IPS DF 4.7 (cell line): ENCODE results near the gene ERVV-1.
"Not testable (repeated sequence)": the region's sequence is repeated elsewhere in the genome, so short reads cannot be mapped to it uniquely, and the experiment has no call there.

Experiments used
- DNase-seq: peaks from one replicate; pipeline ENCODE4 v3.0.0-alpha.2; 2013; ENCODE audit warnings: low spot score; ENCODE audit errors: extremely low read depth

ERVV-1 gene, protein sequence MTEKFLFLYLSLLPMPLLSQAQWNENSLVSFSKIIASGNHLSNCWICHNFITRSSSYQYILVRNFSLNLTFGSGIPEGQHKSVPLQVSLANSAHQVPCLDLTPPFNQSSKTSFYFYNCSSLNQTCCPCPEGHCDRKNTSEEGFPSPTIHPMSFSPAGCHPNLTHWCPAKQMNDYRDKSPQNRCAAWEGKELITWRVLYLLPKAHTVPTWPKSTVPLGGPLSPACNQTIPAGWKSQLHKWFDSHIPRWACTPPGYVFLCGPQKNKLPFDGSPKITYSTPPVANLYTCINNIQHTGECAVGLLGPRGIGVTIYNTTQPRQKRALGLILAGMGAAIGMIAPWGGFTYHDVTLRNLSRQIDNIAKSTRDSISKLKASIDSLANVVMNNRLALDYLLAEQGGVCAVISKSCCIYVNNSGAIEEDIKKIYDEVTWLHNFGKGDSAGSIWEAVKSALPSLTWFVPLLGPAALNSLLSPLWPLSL

GRCh38 chr19:53013621-53014020 lies at the start of gene ERVV-1:
ERVV-1 (plus strand) TSS chr19:53013921; CDS start chr19:53014091, 170 bp downstream.
- DNase-seq: no peak

DNA sequence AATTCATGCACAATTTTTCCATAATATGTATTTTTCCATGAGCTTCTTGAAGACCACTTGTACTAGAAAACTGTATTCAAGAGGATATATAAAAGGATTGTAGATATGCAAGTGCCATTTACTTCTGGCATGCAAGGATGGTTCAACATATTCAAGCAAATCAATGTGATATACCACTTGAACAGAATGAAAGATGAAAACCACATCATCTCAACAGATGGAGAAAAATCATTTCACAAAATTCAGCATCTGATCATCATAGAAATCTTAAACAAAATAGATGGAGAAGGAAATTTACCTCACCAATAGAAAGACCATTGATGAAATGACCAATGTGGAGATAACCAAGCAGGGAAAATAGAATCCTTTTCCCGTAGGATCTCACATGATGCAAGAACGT lies 45.9 kb upstream of the ERVV-1 start:
- DNase-seq: no peak

- no peak for DNase-seq
Measured at GRCh38 chr19:52981329-52981728, 32.4 kb upstream of the ERVV-1 start.

DNA sequence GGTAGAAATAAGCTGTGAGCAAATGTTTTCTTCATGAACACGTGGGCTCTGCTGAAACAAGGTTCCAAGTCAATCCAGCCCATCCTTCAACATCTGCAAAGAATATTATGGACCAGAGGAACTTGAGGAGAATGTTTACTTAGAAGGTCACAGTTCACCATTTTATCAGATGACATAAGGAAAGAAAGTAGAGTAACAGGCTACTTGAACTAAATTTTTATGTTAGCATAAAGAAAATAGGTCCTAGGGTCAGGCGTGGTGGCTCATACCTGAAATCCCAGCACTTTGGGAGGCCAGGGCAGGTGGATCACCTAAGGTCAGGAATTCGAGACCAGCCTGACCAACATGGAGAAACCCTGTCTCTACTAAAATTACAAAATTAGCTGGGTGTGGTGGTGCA lies 30.6 kb upstream of the ERVV-1 start:
- DNase-seq: not testable (repeated sequence)

DNA sequence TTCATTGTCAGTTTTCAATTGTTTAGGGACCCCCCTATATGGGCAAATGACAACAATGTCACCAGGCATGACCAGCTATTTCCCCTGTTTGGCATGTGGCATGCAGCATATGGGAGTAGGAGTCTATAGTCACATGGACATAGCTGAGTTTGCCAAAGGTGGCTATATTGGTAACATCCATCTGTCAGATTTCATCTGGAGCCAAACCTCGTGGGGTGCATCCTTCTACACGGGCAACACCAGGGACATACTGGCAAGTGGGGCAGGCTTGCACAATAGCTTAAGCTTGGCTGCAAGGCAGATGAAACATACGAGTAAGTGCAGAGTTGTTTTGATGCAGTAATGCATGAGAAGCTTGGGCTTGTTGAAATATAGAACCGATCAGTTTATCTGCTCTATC lies 26.5 kb upstream of the ERVV-1 start:
- no peak for DNase-seq

- DNase-seq: no peak
Measured at GRCh38 chr19:52988506-52988905, 25.2 kb upstream of the ERVV-1 start.

- DNase-seq: no peak
Measured at GRCh38 chr19:52990759-52991418, 22.8 kb upstream of the ERVV-1 start.

DNA sequence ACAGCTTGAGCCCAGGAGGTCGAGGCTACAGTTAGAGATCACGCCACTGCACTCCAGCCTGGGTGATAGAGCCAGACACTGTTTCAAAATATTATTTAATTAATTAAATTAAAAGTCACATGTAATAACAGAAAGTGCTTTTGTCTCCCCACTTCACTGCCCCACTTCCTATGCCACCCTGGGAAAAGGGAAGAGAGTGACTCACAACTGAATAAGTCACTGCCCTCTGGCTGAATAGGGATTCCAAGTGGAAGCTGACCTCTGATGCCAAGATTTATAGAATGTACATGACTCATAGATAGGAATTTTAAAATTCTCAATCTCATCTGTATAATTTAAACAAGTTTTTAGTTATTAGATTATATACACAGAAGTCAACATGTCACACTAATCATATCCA lies 22.2 kb upstream of the ERVV-1 start:
- no peak for DNase-seq

DNA sequence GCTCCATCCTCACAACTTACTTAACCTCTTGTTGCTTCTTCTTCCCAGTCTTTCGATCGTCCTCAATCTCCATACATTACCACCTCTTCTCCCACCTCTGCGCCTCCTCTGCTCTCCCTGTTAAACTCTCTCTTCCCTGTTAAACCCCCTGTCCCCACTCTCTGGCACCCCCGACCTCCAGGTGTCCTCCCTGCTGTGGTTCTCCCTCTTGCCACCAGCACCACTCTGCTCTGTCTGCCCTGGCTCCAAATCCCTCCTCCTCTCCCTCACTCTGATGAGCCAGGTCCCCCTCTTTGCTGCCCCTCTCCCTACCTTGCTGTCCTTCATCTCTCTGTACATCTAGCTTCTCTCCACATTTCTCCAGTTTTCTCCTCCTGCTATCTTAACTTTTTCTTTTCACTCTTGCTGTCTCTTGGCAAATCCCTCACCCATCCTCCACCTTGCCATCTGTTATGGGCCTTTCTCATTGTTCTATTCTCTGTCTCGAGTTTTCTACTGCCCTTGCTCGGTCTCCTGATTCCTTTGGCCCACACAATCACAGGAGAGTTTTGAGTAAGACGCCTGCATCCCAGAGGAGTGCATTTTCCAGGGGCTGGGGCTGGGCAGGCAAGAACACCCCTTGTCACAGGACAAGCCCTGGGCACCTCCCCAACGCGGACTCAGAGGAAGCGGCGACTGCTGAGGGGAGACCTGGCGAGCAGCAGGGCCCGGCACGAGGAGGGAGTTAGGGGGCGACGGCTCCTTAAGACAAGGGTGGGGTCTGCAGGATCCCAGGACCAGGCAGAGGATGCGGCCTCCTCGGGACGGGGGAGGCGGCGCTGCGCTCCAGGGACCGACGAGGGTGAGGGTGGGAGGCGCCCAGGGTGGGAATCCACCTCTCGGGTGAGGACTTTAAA lies 21.4 kb upstream of the ERVV-1 start:
- no peak for DNase-seq

DNA sequence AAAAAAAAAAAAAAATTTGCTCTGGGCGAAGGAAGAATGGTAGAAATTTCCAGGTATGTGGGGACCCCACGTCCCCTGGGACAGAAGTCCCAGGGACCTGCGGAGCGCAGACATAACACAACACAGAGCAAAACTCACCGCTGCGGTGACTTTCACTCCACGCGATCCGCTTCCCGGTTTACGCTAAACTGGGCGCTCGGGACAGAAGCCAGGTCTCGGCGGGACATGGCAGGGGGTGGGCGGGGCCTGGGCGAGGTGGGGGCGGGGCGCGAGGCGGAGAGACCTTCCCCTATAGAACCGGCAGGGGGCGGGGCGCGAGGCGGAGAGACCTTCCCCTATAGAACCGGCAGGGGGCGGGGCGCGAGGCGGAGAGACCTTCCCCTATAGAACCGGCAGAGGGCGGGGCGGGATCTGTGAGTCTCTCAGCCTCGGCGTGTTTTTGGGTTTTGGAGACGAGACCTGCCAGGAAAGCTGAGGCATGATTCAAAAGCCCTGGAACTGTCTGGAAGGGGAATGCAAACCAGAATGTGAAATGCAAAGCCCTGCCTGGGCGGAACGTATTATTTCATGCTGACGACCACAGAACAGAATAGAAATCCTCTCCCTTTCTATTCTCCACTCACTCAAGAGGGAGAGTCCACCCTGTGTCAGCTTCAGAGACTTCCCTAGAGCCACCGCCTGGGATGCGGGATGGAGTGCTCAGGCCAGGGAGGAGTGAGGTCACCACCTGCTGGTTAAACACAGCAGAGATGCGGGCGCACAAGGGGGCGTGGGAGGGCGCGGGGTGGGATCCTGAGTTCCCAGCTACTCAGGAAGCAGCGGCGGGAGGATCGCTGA lies 20.2 kb upstream of the ERVV-1 start:
- DNase-seq: no peak

- DNase-seq: no peak
Measured at GRCh38 chr19:52995711-52996110, 18.0 kb upstream of the ERVV-1 start.

DNA sequence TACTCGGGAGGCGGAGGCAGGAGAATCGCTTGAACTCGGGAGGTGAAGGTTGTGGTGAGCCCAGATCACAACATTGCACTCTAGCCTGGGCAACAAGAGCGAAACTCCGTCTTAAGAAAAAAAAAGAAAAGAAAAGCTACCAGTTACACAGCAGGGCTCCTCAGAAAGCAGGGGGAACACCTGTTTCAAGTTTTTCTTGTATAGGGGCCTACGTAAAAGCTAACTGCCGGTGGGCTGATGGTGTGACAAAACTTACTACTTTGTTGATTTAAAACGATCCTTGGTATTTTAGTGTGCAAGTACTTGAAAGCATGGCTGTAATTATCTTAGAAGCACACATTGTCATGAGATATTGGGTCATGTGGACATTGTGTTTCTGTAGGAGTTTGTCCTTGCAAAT lies 15.7 kb upstream of the ERVV-1 start:
- DNase-seq: no peak

DNA sequence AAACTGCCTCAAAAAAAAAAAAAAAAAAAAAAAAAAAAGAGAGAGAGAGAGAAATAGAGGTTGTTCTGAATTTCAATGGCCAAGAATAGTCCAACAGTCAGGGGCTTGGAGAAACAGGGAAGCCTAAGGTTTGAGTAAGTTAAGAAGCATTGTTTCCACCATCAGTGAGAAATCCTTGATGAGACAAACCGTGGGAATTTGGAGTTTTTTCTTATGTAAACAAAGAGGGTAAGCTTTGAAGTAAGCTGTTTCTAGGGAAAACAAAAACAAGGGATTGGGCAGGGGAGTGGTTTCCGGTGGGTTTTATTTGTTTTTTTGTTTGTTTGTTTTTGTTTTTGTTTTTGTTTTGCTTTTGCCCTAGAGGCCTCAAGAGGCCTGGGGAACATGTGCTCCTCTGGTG lies 11.2 kb upstream of the ERVV-1 start:
- no peak for DNase-seq

DNA sequence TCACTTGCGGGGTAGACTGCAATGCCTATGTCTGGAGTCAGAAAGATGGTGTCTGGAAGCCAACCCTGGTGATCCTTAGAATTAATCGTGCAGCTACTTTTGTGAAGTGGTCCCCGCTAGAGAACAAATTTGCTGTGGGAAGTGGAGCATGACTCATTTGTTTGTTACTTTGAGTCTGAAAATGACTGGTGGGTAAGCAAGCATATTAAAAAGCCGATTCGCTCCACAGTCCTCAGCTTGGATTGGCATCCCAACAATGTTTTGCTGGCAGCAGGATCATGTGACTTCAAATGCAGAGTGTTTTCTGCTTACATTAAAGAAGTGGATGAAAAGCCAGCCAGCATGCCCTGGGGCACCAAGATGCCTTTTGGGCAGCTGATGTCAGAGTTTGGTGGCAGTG lies 9.5 kb upstream of the ERVV-1 start:
- no peak for DNase-seq

DNA sequence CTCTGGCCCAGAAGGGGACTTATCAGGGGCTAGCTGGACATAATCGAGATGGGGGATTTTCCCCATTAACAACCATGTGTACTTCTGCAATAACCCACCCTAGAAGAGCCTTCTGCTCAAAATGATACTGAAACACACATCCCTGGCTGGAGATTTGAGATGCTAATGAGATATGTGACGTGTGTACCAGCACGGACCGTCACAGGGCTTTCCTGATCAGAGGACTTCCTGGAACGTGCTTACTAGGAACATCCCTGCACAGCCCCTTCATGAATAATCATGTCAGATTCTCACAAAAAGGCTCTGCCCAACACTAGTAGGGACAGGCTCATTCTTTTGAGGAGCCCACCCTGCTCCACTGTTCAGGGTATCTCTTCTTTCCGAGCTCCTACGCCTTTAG lies 6.5 kb upstream of the ERVV-1 start:
- no peak for DNase-seq

GRCh38 chr19:53007606-53008005 lies 6.1 kb upstream of the ERVV-1 start:
- DNase-seq: no peak

DNA sequence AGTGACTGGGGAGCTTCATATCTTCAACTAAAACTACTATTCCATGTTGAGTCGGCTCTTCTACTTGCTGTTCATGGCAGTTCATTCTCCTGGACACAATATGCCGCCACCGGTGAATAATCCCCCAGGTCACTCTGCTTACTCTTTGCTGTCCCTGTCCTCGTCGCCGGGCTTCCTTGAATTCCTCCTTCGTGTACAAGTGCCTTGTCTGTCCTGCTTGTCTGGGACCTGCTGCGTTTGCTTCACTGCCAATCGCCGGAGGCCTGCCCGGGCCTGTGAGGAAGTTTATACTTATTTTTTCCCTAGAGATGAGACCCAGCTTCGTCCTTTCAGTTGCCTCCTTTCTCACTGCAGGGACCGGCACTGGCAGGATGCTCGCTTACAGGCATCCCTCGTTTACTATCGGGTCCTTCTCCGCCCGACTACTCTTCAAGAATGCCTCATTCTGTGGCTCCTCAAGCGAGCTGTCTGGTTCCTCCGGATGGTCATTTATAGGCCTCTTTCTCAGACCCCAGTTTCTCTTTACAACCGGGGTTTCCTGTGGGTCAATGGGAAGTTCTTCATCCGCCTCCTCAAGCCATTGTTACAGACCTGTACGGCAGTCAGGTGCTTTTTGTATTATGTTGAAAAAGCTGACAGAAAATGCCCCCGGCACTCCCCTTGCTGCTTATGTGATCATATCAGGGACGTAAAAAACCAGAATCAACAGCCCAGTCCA lies 5.5 kb upstream of the ERVV-1 start:
- no peak for DNase-seq

GRCh38 chr19:53010494-53010893 lies 3.2 kb upstream of the ERVV-1 start:
- DNase-seq: no peak

GRCh38 chr19:53012006-53012405 lies 1.7 kb upstream of the ERVV-1 start:
- DNase-seq: no peak

GRCh38 chr19:53015159-53015558 lies 1.4 kb downstream of the ERVV-1 start:
- no peak for DNase-seq
